BE2C (cell line): Measurements from ENCODE around the gene SEMA6B.

Experiments used
- DNase-seq: peaks from one replicate; pipeline ENCODE4 v3.0.0-alpha.2; 2020
- H3K27me3 ChIP-seq: fragments of 250-450 bp; sonication (Bioruptor Pico); 2 replicates; pipeline ENCODE4 v1.5.1; 2020; ENCODE audit warnings: mild to moderate bottlenecking
- H3K36me3 ChIP-seq: fragments of 250-450 bp; sonication (Bioruptor Pico); 2 replicates; pipeline ENCODE4 v1.5.1; 2020; ENCODE audit warnings: mild to moderate bottlenecking
- H3K4me1 ChIP-seq: fragments of 250-450 bp; sonication (Bioruptor Pico); 2 replicates; pipeline ENCODE4 v1.5.1; 2020
- H3K4me3 ChIP-seq: 2 replicates; pipeline ENCODE4 v1.5.1; 2011; ENCODE audit warnings: low read depth, low read length
- H3K9me3 ChIP-seq: fragments of 250-450 bp; sonication (Bioruptor Pico); 2 replicates; pipeline ENCODE4 v1.5.1; 2020
- TF ChIP-seq, protein P1 (sequence below): IDR thresholded peaks from 2 replicates; pipeline ENCODE4 v1.5.1; 2012; ENCODE audit warnings: mild to moderate bottlenecking, low read depth, low read length

Gene SEMA6B

DNA sequence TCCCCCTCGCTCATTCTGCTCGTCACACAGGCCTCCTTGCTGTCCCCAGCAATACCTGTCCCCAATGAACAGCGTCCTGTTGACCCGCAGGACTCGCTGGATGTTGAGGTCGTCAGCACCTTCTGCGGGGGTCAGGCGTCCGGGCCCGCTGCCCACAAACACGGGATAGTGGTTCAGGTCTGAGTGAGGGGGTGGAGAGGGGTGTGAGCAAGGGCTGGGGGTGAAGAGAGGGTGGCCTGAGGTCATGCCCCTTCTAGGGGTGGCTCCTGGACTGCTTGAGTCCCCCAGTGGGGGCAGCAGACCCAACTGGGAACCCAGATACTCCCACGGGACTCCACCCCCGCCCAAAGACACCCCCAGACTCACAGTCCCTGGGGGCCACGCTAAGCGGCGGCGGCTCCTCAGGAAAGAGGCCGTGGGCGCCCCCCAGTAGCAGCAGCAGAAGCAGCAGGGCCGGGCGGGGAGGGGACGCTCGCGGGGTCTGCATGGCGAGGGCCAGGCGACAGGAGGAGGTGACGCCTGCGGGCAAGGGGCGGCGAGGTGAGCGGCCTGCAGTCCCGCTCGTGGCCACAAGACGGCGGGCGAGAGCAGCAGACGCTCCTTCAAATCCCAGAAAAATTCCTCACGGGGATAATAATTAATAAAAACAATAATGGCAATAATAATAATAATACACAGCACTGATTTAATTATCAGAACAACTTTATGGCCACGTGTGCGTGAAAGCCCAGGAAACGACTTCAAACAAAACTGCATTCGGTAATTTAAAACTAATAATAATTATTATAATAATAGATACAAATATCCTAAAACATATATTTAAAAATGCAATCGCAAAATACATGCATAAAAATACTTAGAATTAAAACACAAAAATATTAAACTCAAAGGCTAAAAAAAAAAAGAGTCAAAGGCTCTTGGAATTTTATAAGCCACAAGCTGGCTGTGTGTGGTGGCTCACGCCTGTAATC lies 1.2 kb downstream of the SEMA6B start:
- no peaks in the 10 kb centered on the region for H3K36me3 ChIP-seq
- peak; percentile 64 for DNase-seq
- no peaks in the 10 kb centered on the region; the same call in 1 of the 2 replicates for H3K9me3 ChIP-seq
- TF ChIP-seq, protein P1, sequence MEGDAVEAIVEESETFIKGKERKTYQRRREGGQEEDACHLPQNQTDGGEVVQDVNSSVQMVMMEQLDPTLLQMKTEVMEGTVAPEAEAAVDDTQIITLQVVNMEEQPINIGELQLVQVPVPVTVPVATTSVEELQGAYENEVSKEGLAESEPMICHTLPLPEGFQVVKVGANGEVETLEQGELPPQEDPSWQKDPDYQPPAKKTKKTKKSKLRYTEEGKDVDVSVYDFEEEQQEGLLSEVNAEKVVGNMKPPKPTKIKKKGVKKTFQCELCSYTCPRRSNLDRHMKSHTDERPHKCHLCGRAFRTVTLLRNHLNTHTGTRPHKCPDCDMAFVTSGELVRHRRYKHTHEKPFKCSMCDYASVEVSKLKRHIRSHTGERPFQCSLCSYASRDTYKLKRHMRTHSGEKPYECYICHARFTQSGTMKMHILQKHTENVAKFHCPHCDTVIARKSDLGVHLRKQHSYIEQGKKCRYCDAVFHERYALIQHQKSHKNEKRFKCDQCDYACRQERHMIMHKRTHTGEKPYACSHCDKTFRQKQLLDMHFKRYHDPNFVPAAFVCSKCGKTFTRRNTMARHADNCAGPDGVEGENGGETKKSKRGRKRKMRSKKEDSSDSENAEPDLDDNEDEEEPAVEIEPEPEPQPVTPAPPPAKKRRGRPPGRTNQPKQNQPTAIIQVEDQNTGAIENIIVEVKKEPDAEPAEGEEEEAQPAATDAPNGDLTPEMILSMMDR: peak; percentile 91
- no peak overlapping the region for H3K4me3 ChIP-seq
- peaks cover 3% of the 10 kb centered on the region for H3K4me1 ChIP-seq
- no peaks in the 10 kb centered on the region for H3K27me3 ChIP-seq

DNA sequence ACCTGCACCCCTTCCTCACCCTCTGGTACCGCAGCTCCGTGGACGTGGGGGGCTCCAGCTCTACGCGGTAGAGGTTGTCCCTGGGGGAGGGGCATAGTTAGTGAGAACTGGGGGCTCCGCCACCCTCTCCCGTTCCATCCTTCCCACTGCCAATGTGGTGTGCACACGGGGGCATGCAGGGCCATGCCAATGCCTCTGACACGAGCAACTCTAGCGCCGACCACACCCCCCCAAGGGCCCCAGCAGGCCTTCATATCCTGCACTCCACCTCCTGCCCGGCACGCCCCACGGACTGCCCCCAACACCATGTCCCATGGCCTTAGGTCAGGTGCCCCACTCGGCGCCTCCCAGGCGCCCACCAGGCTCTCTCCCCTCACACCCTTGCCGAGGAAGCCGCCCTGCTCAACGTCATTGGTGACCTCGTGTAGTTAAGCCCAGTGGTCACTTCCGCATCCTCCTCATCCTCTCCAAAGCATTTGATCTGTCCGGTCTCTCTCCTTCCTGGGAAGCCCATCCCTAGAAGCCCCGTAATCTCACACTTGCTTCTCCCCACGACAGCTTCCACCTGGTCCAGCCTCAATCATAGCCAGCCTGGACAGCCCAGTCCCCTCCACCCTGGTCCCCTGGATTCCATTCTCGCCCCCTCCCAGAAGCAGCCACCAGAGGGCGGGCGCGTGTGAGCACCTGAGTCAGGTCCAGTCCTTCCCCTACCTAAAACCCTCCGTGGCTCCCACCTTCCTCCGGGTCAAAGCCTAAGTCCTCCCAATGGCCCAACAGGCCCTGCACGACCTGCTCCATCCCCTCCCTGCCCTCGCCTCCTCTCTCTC lies 2.1 kb downstream of the SEMA6B start:
- Histone ChIP-seq H3K9me3 (no peaks in the 10 kb centered on the region; the same call in 1 of the 2 replicates), H3K27me3 (no peaks in the 10 kb centered on the region), H3K4me1 (peaks cover 3% of the 10 kb centered on the region), H3K36me3 (no peaks in the 10 kb centered on the region), H3K4me3 (no peak overlapping the region)
- TF ChIP-seq, protein P1: peak; percentile 36
- DNase-seq: no peak

DNA sequence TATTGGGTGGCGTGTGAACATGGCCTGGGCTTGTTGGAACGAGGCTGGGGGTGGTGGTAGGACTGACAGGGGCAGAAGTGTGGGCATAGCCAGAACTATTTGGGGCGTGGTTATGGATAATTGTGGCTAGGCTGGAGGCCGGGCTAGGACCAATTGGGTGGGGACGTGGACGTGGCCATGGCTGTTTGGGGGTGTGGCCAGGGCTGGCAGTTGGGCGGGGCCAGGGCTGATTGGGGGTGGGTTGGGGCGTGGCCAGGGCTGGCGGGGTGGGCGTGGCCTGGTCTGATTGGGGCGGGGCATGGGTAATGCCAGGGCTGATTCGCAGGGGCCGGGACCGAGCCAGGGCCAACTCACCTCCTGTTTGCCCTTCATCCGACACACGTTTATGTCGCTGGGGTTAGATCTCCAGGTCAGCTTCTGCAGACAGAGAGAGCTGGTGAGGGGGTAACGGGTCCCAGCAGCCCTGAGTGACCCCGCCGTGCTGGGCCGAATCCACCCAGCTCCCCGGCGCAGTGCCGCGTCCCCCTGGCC lies 2.8 kb downstream of the SEMA6B start:
- peaks cover 3% of the 10 kb centered on the region; the same call in 1 of the 2 replicates for H3K9me3 ChIP-seq
- peaks cover 3% of the 10 kb centered on the region for H3K4me1 ChIP-seq
- H3K4me3 ChIP-seq: no peak overlapping the region
- H3K36me3 ChIP-seq: no peaks in the 10 kb centered on the region
- TF ChIP-seq, protein P1: no peak
- DNase-seq: peak; percentile 87
- H3K27me3 ChIP-seq: no peaks in the 10 kb centered on the region

DNA sequence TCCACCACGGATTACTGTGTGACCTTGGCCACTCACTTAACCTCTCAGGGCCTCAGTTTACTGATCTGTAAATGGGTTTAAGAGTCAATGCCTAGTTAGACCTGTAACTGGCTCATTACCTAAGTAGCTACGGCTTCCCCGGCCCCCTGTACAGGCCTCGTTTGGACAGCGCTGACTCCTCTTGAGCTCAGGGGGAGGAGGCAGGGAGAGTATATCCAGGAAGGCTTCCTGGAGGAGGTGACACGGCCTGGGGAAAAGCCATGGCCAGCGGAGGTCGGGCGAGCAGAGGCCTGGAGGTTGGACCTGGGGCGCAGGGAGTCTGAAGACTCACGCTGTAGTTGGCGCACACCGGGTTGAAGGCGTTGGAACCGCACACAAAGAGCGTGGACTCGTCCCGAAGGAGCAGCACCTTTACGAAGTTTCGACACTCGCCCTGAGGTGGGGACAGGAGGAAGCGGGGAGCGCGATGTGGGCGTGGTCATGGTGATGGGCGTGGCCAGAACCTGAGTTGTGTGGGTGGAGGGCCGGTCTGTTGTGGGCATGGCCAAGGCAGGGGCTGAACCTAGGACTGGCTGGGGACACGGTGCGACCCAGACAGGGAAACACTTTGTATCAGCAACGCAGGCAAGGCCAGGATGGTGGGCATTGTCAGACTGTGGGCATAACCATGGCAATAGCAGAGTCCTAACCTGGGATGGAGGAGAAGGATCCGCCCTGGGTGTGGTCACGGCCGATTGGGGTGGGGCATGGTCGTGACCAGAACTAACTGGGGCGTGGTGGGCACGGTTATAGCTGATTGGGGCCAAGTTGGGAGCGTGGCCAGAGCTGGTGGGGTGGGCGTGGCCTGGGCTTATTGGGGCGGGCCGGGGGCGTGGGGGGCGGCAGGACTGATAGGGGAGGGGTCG lies 3.6 kb downstream of the SEMA6B start:
- peaks cover 3% of the 10 kb centered on the region for H3K4me1 ChIP-seq
- no peaks in the 10 kb centered on the region for H3K27me3 ChIP-seq
- peaks cover 3% of the 10 kb centered on the region; the same call in 1 of the 2 replicates for H3K9me3 ChIP-seq
- no peaks in the 10 kb centered on the region for H3K36me3 ChIP-seq
- TF ChIP-seq, protein P1: no peak
- H3K4me3 ChIP-seq: no peak overlapping the region
- peak; percentile 56 for DNase-seq

DNA sequence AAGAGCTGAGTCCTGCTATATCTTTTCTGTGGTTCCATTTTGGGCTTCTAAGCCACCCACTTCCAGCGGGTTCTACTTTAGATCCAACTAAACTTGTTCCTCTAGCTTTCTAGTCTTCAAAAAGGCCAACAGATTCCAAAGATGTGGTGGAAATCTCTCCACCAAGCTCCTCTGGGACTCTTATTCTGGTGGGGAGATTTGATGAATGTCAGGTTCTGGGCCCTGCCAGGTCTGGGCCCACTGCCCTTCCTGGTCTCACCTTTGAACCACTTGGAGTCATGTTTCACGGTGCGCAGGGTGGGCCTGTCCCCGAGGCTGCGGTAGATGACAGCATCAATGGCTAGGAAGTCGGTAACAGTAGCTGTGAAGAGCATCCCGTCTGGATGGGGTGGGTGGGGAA lies 4.8 kb downstream of the SEMA6B start:
- DNase-seq: no peak
- H3K4me3 ChIP-seq: no peak overlapping the region
- H3K4me1 ChIP-seq: peaks cover 3% of the 10 kb centered on the region
- H3K36me3 ChIP-seq: no peaks in the 10 kb centered on the region
- no peaks in the 10 kb centered on the region for H3K27me3 ChIP-seq
- peaks cover 3% of the 10 kb centered on the region; the same call in 1 of the 2 replicates for H3K9me3 ChIP-seq
- TF ChIP-seq, protein P1: no peak
